AG04449 (cell line): Measurements from ENCODE around the gene MAP1A.

ENCODE experiments used
- CTCF ChIA-PET: fragments of 350-600 bp; formaldehyde crosslinking; extraction: SDS; loops from one replicate; lab custom pipeline; 2021; ENCODE audit warnings: antibody characterized with exemption; lab: Yijun Ruan, JAX
- POLR2A ChIA-PET: fragments of 400-600, 350-600 bp; formaldehyde crosslinking; extraction: SDS; loops from one replicate; lab custom pipeline; 2020; ENCODE audit warnings: antibody characterized with exemption, inconsistent platforms; lab: Yijun Ruan, JAX
- DNase-seq: peaks from one replicate; pipeline ENCODE4 v3.0.0-alpha.2; 2010; ENCODE audit warnings: low read depth, low spot score
- H3K4me3 ChIP-seq: 2 replicates; pipeline ENCODE4 v1.5.1; 2011; ENCODE audit warnings: low read depth, mild to moderate bottlenecking, control low read depth, low read length
- CTCF ChIP-seq: IDR thresholded peaks from one replicate; pipeline ENCODE4 v1.5.1; 2011; ENCODE audit warnings: mild to moderate bottlenecking, moderate library complexity, low read length, control low read depth, inconsistent platforms; ENCODE audit not compliant: insufficient read depth; ENCODE audit errors: missing control alignments

Gene MAP1A

GRCh38 chr15:43521419-43521818 is 4.0 kb downstream of the MAP1A start:
- TF ChIP-seq CTCF = no peak
- DNase-seq = no peak
- CTCF ChIA-PET = no interaction called here
- no peak overlapping the region for H3K4me3 ChIP-seq
- POLR2A ChIA-PET = no interaction called here

DNA sequence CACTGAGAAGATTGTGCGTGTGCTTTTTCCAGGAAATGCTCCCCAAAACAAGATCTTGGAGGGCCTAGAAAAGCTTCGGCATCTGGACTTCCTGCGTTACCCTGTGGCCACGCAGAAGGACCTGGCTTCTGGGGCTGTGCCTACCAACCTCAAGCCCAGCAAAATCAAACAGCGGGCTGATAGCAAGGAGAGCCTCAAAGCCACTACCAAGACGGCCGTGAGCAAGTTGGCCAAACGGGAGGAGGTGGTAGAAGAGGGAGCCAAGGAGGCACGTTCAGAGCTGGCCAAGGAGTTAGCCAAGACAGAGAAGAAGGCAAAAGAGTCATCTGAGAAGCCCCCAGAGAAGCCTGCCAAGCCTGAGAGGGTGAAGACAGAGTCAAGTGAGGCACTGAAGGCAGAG is 4.8 kb downstream of the MAP1A start:
- no peak overlapping the region for H3K4me3 ChIP-seq
- TF ChIP-seq CTCF = no peak
- DNase-seq = no peak
- CTCF ChIA-PET = interaction anchor here (1.0 to 2.3 kb wide), 2 partner anchors 8 to 12 kb away, joined by 4 to 11 read pairs; no protein-coding TSS in a partner anchor
- POLR2A ChIA-PET = no interaction called here

DNA sequence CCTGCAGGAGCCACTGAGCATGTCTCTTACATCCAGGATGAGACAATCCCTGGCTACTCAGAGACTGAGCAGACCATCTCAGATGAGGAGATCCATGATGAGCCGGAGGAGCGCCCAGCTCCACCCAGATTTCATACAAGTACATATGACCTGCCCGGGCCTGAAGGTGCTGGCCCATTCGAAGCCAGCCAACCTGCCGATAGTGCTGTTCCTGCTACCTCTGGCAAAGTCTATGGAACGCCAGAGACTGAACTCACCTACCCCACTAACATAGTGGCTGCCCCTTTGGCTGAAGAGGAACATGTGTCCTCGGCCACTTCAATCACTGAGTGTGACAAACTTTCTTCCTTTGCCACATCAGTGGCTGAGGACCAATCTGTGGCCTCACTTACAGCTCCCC is 6.2 kb downstream of the MAP1A start:
- no peak for TF ChIP-seq CTCF
- DNase-seq = no peak
- POLR2A ChIA-PET = interaction anchor here (0.7 kb wide), 1 partner anchor 8 kb away, joined by 3 read pairs; no protein-coding TSS in a partner anchor
- no peak overlapping the region for H3K4me3 ChIP-seq
- CTCF ChIA-PET = interaction anchor here (1.3 to 2.3 kb wide), 2 partner anchors 9 to 12 kb away, joined by 3 to 11 read pairs; no protein-coding TSS in a partner anchor

- H3K4me3 ChIP-seq = no peak overlapping the region
- DNase-seq = no peak
- ChIA-PET POLR2A (no interaction called here), CTCF (interaction anchor here (2.2 to 2.3 kb wide), 2 partner anchors 10 to 13 kb away, joined by 8 to 11 read pairs; no protein-coding TSS in a partner anchor)
- TF ChIP-seq CTCF = no peak
Measured at GRCh38 chr15:43524254-43524845, 6.9 kb downstream of the MAP1A start.

- TF ChIP-seq CTCF = no peak
- no peak overlapping the region for H3K4me3 ChIP-seq
- POLR2A ChIA-PET = no interaction called here
- CTCF ChIA-PET = interaction anchor here (2.2 kb wide), 1 partner anchor 14 kb away, joined by 8 read pairs; no protein-coding TSS in a partner anchor
- no peak for DNase-seq
Measured at GRCh38 chr15:43525131-43525530, 7.7 kb downstream of the MAP1A start.

DNA sequence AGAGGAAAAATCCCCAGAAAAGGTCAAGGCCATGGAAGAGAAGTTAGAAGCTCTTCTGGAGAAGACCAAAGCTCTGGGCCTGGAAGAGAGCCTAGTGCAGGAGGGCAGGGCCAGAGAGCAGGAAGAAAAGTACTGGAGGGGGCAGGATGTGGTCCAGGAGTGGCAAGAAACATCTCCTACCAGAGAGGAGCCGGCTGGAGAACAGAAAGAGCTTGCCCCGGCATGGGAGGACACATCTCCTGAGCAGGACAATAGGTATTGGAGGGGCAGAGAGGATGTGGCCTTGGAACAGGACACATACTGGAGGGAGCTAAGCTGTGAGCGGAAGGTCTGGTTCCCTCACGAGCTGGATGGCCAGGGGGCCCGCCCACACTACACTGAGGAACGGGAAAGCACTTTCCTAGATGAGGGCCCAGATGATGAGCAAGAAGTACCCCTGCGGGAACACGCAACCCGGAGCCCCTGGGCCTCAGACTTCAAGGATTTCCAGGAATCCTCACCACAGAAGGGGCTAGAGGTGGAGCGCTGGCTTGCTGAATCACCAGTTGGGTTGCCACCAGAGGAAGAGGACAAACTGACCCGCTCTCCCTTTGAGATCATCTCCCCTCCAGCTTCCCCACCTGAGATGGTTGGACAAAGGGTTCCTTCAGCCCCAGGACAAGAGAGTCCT is 9.0 kb downstream of the MAP1A start:
- H3K4me3 ChIP-seq = no peak overlapping the region
- POLR2A ChIA-PET = interaction anchor here (1.3 to 2.3 kb wide), 2 partner anchors 8 to 10 kb away, joined by 6 to 9 read pairs; no protein-coding TSS in a partner anchor
- TF ChIP-seq CTCF = no peak
- CTCF ChIA-PET = interaction anchor here (1.2 to 6.2 kb wide), 3 partner anchors 8 to 15 kb away, joined by 6 to 37 read pairs (median 8); no protein-coding TSS in a partner anchor
- DNase-seq = no peak
